Fibroblast of the aortic adventitia (primary cell): Measurements from ENCODE around the gene PRKN. TPM values are rescaled to one million over a fixed set of nuclear protein-coding genes. Genes with fewer than 3 reads are reported as not detected.

Source experiments
- DNase-seq: peaks from one replicate; pipeline ENCODE4 v3.0.0-alpha.2; 2010; ENCODE audit warnings: low read depth
- H3K4me3 ChIP-seq: 2 replicates; pipeline ENCODE4 v1.5.1; 2011; ENCODE audit warnings: low read depth, mild to moderate bottlenecking, control low read depth, low read length, moderate library complexity
- CTCF ChIP-seq: IDR thresholded peaks from 2 replicates; pipeline ENCODE4 v1.5.1; 2011; ENCODE audit warnings: mild to moderate bottlenecking, low read length, control low read depth, inconsistent platforms; ENCODE audit not compliant: insufficient read depth
- total RNA-seq: library from RNA; depleted of rRNA; stranded (reverse); fragments of >200 nt; gene quantifications from 2 replicates; pipeline ENCODE4 v1.2.3, GENCODE V29; 2012; ENCODE audit warnings: low replicate concordance

PRKN gene
- total RNA-seq, 1 donor: 2.0 TPM

- no peak overlapping the region for H3K4me3 ChIP-seq
- no peak for DNase-seq
- TF ChIP-seq CTCF: no peak
Observed at GRCh38 chr6:161354276-161354840, 1373.2 kb downstream of the PRKN start.

GRCh38 chr6:161353208-161353613 lies 1374.4 kb downstream of the PRKN start:
- H3K4me3 ChIP-seq: no peak overlapping the region
- no peak for DNase-seq
- TF ChIP-seq CTCF: peak; percentile 25

GRCh38 chr6:161351858-161352257 lies 1375.7 kb downstream of the PRKN start:
- no peak overlapping the region for H3K4me3 ChIP-seq
- TF ChIP-seq CTCF: no peak

GRCh38 chr6:161349886-161350285 lies 1377.7 kb downstream of the PRKN start:
- DNase-seq: no peak

More at GRCh38 chr6:161351858-161352257, 1375.7 kb downstream of the PRKN start:
- DNase-seq: no peak

GRCh38 chr6:161348628-161348994 lies 1379.0 kb downstream of the PRKN start:
- no peak for DNase-seq
- no peak overlapping the region for H3K4me3 ChIP-seq
- TF ChIP-seq CTCF: no peak

More at GRCh38 chr6:161349886-161350285, 1377.7 kb downstream of the PRKN start:
- H3K4me3 ChIP-seq: no peak overlapping the region
- no peak for TF ChIP-seq CTCF

GRCh38 chr6:161347988-161348627 lies 1379.5 kb downstream of the PRKN start:
- TF ChIP-seq CTCF: no peak
- no peak for DNase-seq

More at GRCh38 chr6:161347988-161348627, 1379.5 kb downstream of the PRKN start:
- no peak overlapping the region for H3K4me3 ChIP-seq
